CD8-positive, alpha-beta memory T cell (primary cell): Measurements from ENCODE around the gene PROM1. TPM values are rescaled to one million over a fixed set of nuclear protein-coding genes. Genes with fewer than 3 reads are reported as not detected.

ENCODE experiments used
- CTCF ChIA-PET: fragments of 350-600 bp; sonication (Branson Sonifier 250); formaldehyde crosslinking; loops from one replicate; lab custom pipeline; 2021; ENCODE audit warnings: antibody characterized with exemption; lab: Charles Lee
- POLR2A ChIA-PET: fragments of 350-600 bp; sonication (Branson Sonifier 250); formaldehyde crosslinking; loops from one replicate; lab custom pipeline; 2021; ENCODE audit warnings: antibody characterized with exemption; lab: Charles Lee
- DNase-seq, 5 donors: peaks; one replicate each; pipeline versions ENCODE4 v3.0.0 to v3.0.0-alpha.2; 2020 to 2022; ENCODE audit warnings: mixed read lengths in 1 of 5
- H3K27ac ChIP-seq: one replicate; pipeline ENCODE4 v1.7.0; 2013; ENCODE audit warnings: low read depth, mild to moderate bottlenecking, low read length, moderate library complexity
- H3K27me3 ChIP-seq: 2 replicates; pipeline ENCODE4 v1.7.0; 2013; ENCODE audit warnings: low read length, mild to moderate bottlenecking; ENCODE audit not compliant: insufficient read depth, poor library complexity, severe bottlenecking
- H3K36me3 ChIP-seq: 2 replicates; pipeline ENCODE4 v1.7.0; 2013; ENCODE audit warnings: mild to moderate bottlenecking, low read length, moderate library complexity; ENCODE audit not compliant: insufficient read depth
- H3K4me1 ChIP-seq: 2 replicates; pipeline ENCODE4 v1.7.0; 2013; ENCODE audit warnings: mild to moderate bottlenecking, low read length, moderate library complexity; ENCODE audit not compliant: insufficient read depth
- H3K4me3 ChIP-seq: 2 replicates; pipeline ENCODE4 v1.7.0; 2013; ENCODE audit warnings: mild to moderate bottlenecking, low read length
- H3K9me3 ChIP-seq: 2 replicates; pipeline ENCODE4 v1.7.0; 2013; ENCODE audit warnings: mild to moderate bottlenecking, low read length
- H3K27ac Mint-ChIP-seq, 8 donors: one replicate each; pipeline ENCODE4 v1.8.0; 2020 to 2021; ENCODE audit warnings: mixed read lengths in 8 of 8, mild to moderate bottlenecking in 6 of 8, inconsistent platforms in 3 of 8, moderate library complexity in 3 of 8
- H3K27me3 Mint-ChIP-seq, 2 donors: one replicate each; pipeline ENCODE4 v1.8.0; 2020 to 2021; ENCODE audit warnings: mixed read lengths in 2 of 2, mild to moderate bottlenecking in 1 of 2, moderate library complexity in 1 of 2
- H3K36me3 Mint-ChIP-seq, 3 donors: one replicate each; pipeline ENCODE4 v1.8.0; 2020 to 2021; ENCODE audit warnings: mixed read lengths in 3 of 3, inconsistent platforms in 1 of 3, mild to moderate bottlenecking in 1 of 3
- H3K4me1 Mint-ChIP-seq, 3 donors: one replicate each; pipeline ENCODE4 v1.8.0; 2020 to 2021; ENCODE audit warnings: mixed read lengths in 3 of 3, inconsistent platforms in 1 of 3, mild to moderate bottlenecking in 1 of 3
- H3K4me3 Mint-ChIP-seq, 7 donors: one replicate each; pipeline ENCODE4 v1.8.0; 2020 to 2021; ENCODE audit warnings: mixed read lengths in 7 of 7, mild to moderate bottlenecking in 6 of 7, moderate library complexity in 4 of 7, inconsistent platforms in 2 of 7
- H3K9me3 Mint-ChIP-seq, 5 donors: one replicate each; pipeline ENCODE4 v1.8.0; 2020 to 2022; ENCODE audit warnings: mixed read lengths in 5 of 5, mild to moderate bottlenecking in 3 of 5, moderate library complexity in 2 of 5, inconsistent platforms in 1 of 5
- polyA plus RNA-seq: library from polyadenylated mRNA; unstranded; fragments of 300-500 nt; fragmentation: Illumina TruSeq; gene quantifications from one replicate; pipeline ENCODE4 v1.2.3, GENCODE V29; 2021
- total RNA-seq, 2 experiments: library from RNA; stranded (reverse); gene quantifications; one replicate each; pipeline ENCODE4 v1.2.3, GENCODE V29; 2021

The PROM1 gene
- total and polyA plus RNA-seq, 3 experiments from 2014 or later: 0.72 TPM; not detected in 2

DNA sequence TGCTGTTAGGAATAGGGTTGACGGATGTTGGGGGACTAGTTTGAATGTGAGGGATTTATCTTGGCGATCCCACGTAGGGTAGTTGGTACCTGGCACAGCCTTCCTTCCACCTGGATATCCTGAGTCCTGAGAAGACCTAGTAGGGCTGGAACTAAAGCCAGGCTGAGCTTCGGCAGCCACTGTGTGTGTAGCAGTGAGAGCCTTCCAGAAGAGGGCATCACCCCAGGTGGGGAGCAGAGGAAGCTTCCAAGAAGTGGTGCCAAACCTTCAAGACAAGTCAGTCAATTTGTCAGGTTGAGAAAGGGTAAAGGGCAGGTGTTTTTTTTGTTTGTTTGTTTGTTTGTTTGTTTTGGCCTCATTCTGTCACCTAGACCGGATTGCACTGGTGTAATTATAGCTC, 119.7 kb downstream of the PROM1 start:
- no peak overlapping the region for H3K27ac ChIP-seq
- peaks cover 0 to 7% (median 0%) of the 10 kb centered on the region in 5 donors for H3K9me3 Mint-ChIP-seq
- no peaks in the 10 kb centered on the region for H3K36me3 Mint-ChIP-seq
- ChIA-PET POLR2A (no interaction called here), CTCF (interaction anchor here (1.2 to 1.3 kb wide), 2 partner anchors 82 to 245 kb away, joined by 3 to 5 read pairs; no protein-coding TSS in a partner anchor)
- no peak for DNase-seq
- peaks cover 7 to 11% of the 10 kb centered on the region in 2 donors for H3K27me3 Mint-ChIP-seq
- H3K4me3 ChIP-seq: no peak overlapping the region
- H3K27ac Mint-ChIP-seq: peak overlapping the region in 7 of 8 donors; percentile 20 to 83 (median 72)
- no peaks in the 10 kb centered on the region for H3K27me3 ChIP-seq
- peak overlapping the region in 3 of 7 donors; percentile 22 to 65 (median 42) for H3K4me3 Mint-ChIP-seq
- H3K36me3 ChIP-seq: no peaks in the 10 kb centered on the region
- peaks cover 35 to 43% (median 35%) of the 10 kb centered on the region in 3 donors for H3K4me1 Mint-ChIP-seq
- H3K9me3 ChIP-seq: no peaks in the 10 kb centered on the region
- peaks cover 20% of the 10 kb centered on the region for H3K4me1 ChIP-seq

DNA sequence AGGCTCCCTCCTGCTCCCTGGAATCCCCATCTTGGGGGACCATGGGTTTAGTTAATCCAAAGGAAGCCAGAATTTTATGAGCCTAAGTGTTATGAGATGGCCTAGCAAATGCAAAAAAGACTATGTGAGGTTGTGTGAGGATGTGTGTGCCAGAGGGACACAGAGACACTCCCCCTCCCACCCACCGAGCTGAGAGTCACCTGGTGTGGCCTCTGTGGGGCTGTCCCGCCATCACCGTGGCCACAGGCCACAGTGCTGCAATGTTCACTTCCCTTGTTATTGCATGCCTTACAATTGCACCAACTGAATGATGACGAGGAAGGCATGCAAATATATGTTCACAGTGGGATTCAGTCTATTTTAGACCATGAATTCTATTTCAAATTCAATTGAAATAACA, 120.2 kb downstream of the PROM1 start:
- H3K36me3 ChIP-seq: no peaks in the 10 kb centered on the region
- peak overlapping the region; percentile 25 for H3K27ac ChIP-seq
- DNase-seq: peak; percentile 16 to 70 (median 51)
- H3K4me1 ChIP-seq: peaks cover 20% of the 10 kb centered on the region
- Mint-ChIP-seq H3K4me1 (peaks cover 35 to 43% (median 35%) of the 10 kb centered on the region in 3 donors), H3K9me3 (peaks cover 0 to 7% (median 0%) of the 10 kb centered on the region in 5 donors), H3K27me3 (peaks cover 11% of the 10 kb centered on the region in 2 donors), H3K4me3 (peak overlapping the region in 6 of 7 donors; percentile 71 to 87 (median 81)), H3K36me3 (no peaks in the 10 kb centered on the region), H3K27ac (peak overlapping the region; percentile 70 to 95 (median 87))
- H3K9me3 ChIP-seq: no peaks in the 10 kb centered on the region
- H3K4me3 ChIP-seq: peak overlapping the region; percentile 26
- H3K27me3 ChIP-seq: no peaks in the 10 kb centered on the region
- CTCF ChIA-PET: interaction anchor here (0.8 to 2.7 kb wide), 5 partner anchors 11 to 245 kb away, joined by 3 to 13 read pairs (median 5); no protein-coding TSS in a partner anchor
- POLR2A ChIA-PET: no interaction called here

DNA sequence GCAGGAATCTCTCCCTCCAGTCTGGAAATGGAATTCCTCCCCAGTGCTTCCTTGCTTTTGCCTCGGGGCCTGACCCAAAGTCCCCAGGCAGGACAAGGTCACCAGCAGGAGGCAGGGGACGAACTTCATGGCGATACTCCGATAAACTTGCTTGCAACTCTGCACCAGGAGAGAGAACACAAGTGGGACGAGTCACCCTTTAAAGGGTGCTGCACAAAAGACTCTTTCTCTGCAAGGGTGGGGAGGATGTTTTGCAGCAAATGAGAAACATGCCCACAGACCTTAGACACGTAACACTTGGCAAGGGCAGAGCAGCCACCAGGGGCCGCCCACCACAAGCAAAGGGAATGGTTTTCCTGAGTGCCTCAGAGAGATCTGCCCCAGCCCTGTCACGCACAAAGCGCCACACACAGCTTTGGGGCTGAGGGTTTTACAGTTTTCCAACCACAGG, 120.8 kb downstream of the PROM1 start, which contains the start of gene FGFBP2:
Gene FGFBP2, minus strand, starts transcription at position 175 of the 451 bp plus-strand sequence. Its CDS starts 46 bp downstream, at position 129.
- Histone ChIP-seq H3K9me3 (no peaks in the 10 kb centered on the region), H3K36me3 (no peaks in the 10 kb centered on the region), H3K4me1 (peaks cover 20% of the 10 kb centered on the region), H3K27ac (peak within 1 kb of the TSS; percentile 58), H3K27me3 (no peaks in the 10 kb centered on the region), H3K4me3 (peak within 1 kb of the TSS; percentile 26)
- peak within 1 kb of the TSS; percentile 78 to 95 (median 89) for H3K27ac Mint-ChIP-seq
- peaks cover 0 to 7% (median 0%) of the 10 kb centered on the region in 5 donors for H3K9me3 Mint-ChIP-seq
- DNase-seq: peak; percentile 21 to 80 (median 64)
- H3K4me1 Mint-ChIP-seq: peaks cover 35 to 43% (median 35%) of the 10 kb centered on the region in 3 donors
- no peaks in the 10 kb centered on the region for H3K36me3 Mint-ChIP-seq
- ChIA-PET POLR2A (no interaction called here), CTCF (interaction anchor here (0.8 to 2.7 kb wide), 5 partner anchors 11 to 246 kb away, joined by 3 to 13 read pairs (median 5); no protein-coding TSS in a partner anchor)
- H3K27me3 Mint-ChIP-seq: peaks cover 11 to 14% of the 10 kb centered on the region in 2 donors
- peak within 1 kb of the TSS; percentile 71 to 90 (median 81) for H3K4me3 Mint-ChIP-seq

DNA sequence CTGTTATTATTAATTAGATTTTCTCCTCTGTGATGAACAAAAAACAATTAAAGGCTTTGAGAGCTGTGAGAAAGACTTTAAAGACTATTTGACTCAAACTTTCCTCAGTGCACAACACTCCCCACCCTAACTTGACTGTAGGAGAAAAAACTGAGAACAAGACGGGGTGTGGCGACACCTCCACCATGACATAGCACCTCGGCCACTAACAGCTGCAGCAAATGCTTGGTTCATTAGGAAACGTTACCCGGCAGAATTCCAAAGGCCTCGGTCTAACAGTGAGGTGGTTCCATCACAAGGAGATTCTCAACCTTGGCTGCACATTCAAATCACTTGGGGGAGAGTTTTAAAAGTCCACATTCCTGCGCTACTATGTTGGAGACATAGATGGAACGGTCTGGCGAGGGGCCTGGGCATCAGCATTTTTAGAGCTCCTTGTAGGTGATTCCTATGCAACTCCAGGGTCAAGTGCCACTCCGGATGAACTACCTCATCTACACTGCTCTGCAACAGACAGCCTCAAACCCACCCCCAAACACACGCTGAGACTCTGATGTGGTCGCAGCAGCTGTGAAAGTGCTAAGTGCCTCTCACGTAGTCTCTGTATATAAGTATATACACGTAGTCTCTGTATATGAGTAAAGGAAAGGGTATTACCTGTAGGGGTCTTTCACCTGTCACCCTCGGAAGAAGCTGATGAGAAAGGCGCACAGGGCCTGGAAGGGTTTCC, 121.9 kb downstream of the PROM1 start:
- ChIA-PET CTCF (interaction anchor here (1.3 to 2.7 kb wide), 3 partner anchors 9 to 79 kb away, joined by 3 to 13 read pairs (median 5); no protein-coding TSS in a partner anchor), POLR2A (no interaction called here)
- Histone ChIP-seq H3K36me3 (no peaks in the 10 kb centered on the region), H3K9me3 (no peaks in the 10 kb centered on the region), H3K27me3 (no peaks in the 10 kb centered on the region), H3K4me1 (peaks cover 20% of the 10 kb centered on the region), H3K27ac (peak overlapping the region; percentile 58), H3K4me3 (peak overlapping the region; percentile 20)
- peaks cover 0 to 7% (median 0%) of the 10 kb centered on the region in 5 donors for H3K9me3 Mint-ChIP-seq
- H3K4me1 Mint-ChIP-seq: peaks cover 35 to 43% (median 35%) of the 10 kb centered on the region in 3 donors
- H3K36me3 Mint-ChIP-seq: no peaks in the 10 kb centered on the region
- H3K27ac Mint-ChIP-seq: peak overlapping the region; percentile 78 to 93 (median 89)
- peak; percentile 8 to 75 (median 52) for DNase-seq
- H3K27me3 Mint-ChIP-seq: peaks cover 11 to 14% of the 10 kb centered on the region in 2 donors
- H3K4me3 Mint-ChIP-seq: peak overlapping the region; percentile 71 to 90 (median 81)

DNA sequence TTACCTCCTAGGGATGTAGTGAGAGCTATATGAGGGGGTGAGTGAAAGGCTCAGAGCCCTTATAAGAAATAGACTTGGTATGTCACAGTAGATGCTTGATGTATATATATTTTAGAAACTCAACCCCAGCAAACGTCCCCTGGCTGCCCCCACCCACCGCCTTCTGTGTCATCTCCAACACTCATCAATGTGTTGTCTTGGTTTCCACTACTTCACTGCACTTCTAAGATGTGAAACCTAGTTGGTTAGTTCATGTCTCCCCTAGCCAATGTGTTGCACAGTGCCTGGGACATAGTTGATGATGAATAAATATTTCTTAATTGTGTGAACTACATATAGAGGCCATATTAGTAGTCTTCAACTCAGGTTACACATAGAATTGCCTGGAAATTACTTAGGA, 125.3 kb downstream of the PROM1 start:
- Mint-ChIP-seq H3K27me3 (peaks cover 3 to 14% of the 10 kb centered on the region in 2 donors), H3K9me3 (no peaks in the 10 kb centered on the region), H3K4me1 (peaks cover 27 to 41% (median 32%) of the 10 kb centered on the region in 3 donors), H3K36me3 (no peaks in the 10 kb centered on the region), H3K27ac (no peak overlapping the region), H3K4me3 (no peak overlapping the region)
- H3K27ac ChIP-seq: no peak overlapping the region
- H3K4me1 ChIP-seq: peaks cover 19% of the 10 kb centered on the region
- no peaks in the 10 kb centered on the region for H3K9me3 ChIP-seq
- H3K27me3 ChIP-seq: no peaks in the 10 kb centered on the region
- CTCF ChIA-PET: interaction anchor here (1.0 kb wide), 1 partner anchor 76 kb away, joined by 3 read pairs; no protein-coding TSS in a partner anchor
- no peak overlapping the region for H3K4me3 ChIP-seq
- POLR2A ChIA-PET: no interaction called here
- no peak for DNase-seq
- no peaks in the 10 kb centered on the region for H3K36me3 ChIP-seq

DNA sequence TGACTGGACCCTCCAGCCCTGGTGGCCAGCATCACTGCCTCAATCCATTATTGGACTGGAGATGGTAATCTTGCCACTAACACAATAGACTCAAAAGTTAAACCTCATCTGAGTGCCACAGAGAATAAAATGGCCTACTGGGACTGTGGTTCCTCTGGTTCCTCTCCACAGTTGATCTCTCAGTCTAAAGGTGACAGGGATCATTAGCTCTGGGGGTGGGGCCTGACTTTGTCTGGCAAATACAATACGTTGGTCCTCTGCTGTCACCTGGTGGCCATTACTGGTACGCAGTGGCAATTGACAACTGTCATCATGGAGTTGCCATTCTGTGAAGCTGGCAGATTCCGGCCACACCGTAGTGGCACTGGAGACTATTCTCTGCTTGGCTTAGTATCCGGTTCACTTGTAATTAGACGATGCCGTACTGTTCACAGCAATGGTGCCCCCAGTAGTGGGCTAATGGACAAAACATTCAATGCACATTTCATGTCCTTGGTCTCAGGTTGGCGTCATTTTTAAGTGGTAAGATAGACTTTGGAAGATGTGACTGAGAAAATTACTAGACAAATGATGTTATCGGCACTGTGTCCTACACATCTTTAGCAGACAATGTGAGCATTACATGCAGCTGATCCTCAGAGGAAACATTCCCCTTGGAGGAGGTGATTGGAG, 127.5 kb downstream of the PROM1 start:
- H3K27me3 ChIP-seq: no peaks in the 10 kb centered on the region
- no peak overlapping the region for H3K4me3 ChIP-seq
- ChIA-PET CTCF (interaction anchor here (1.1 to 2.2 kb wide), 10 partner anchors 9 to 227 kb away, joined by 3 to 13 read pairs (median 4); no protein-coding TSS in a partner anchor), POLR2A (no interaction called here)
- no peaks in the 10 kb centered on the region for H3K4me1 ChIP-seq
- Mint-ChIP-seq H3K4me1 (peaks cover 5 to 19% (median 13%) of the 10 kb centered on the region in 3 donors), H3K36me3 (no peaks in the 10 kb centered on the region), H3K27me3 (peaks cover 3 to 14% of the 10 kb centered on the region in 2 donors), H3K4me3 (no peak overlapping the region), H3K9me3 (no peaks in the 10 kb centered on the region), H3K27ac (peak overlapping the region in 1 of 8 donors; percentile 23)
- no peaks in the 10 kb centered on the region for H3K9me3 ChIP-seq
- no peak overlapping the region for H3K27ac ChIP-seq
- DNase-seq: peak; percentile 54 to 83 (median 64)
- H3K36me3 ChIP-seq: no peaks in the 10 kb centered on the region

DNA sequence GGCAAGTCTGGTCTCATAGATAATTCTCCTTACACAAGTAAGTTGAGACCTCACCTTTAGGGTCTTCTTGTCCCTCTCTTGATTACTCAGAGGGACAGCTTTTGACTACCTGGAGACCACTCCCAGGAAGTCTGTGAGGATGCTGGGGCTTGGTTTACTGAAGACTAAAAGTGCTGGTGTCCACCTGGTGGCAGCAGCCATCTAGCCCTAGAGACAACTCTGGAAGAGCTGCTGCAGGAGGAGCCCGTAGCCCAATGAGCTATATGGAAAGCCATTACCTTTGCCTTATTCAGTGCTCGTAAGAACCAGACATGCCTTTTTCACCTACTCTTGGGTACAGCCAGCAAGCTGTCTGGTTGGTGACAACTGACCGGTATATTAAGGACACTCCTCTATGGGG, 128.2 kb downstream of the PROM1 start:
- Histone ChIP-seq H3K36me3 (no peaks in the 10 kb centered on the region), H3K27me3 (no peaks in the 10 kb centered on the region), H3K9me3 (no peaks in the 10 kb centered on the region), H3K4me1 (no peaks in the 10 kb centered on the region), H3K4me3 (no peak overlapping the region), H3K27ac (no peak overlapping the region)
- Mint-ChIP-seq H3K4me3 (no peak overlapping the region), H3K4me1 (peaks cover 0 to 12% (median 9%) of the 10 kb centered on the region in 3 donors), H3K9me3 (no peaks in the 10 kb centered on the region), H3K36me3 (no peaks in the 10 kb centered on the region), H3K27ac (peak overlapping the region in 1 of 8 donors; percentile 81), H3K27me3 (peaks cover 3 to 14% of the 10 kb centered on the region in 2 donors)
- ChIA-PET POLR2A (no interaction called here), CTCF (interaction anchor here (1.1 to 2.2 kb wide), 10 partner anchors 10 to 227 kb away, joined by 3 to 13 read pairs (median 4); no protein-coding TSS in a partner anchor)
- no peak for DNase-seq
